GM12878 (cell line): ENCODE measurements around the gene KIAA1217. TPM values are rescaled to one million over a fixed set of nuclear protein-coding genes. Genes with fewer than 3 reads are reported as not detected.

Source experiments
- ATAC-seq: fragments of 200-7000 bp; cut with Tn5 transposase; 3 replicates; pipeline ENCODE4 v1.9.1; 2020; ENCODE audit warnings: mild to moderate bottlenecking, moderate library complexity
- BruUV-seq: library from RNA; stranded (reverse); fragments of 400-500 nt; replicated peaks from 2 replicates; lab custom pipeline; 2021; lab: Mats Ljungman, UMichigan
- CTCF ChIA-PET: fragments of 300-600 bp; sonication (Branson Sonifier 250); formaldehyde crosslinking; extraction: SDS; loops from one replicate; lab custom pipeline; 2021; ENCODE audit warnings: inconsistent platforms; lab: Yijun Ruan, JAX
- POLR2A ChIA-PET: fragments of 350-600 bp; formaldehyde crosslinking; extraction: SDS; loops from one replicate; lab custom pipeline; 2021; ENCODE audit warnings: inconsistent platforms; lab: Charles Lee
- RAD21 ChIA-PET: fragments of 300-600 bp; sonication (Branson Sonifier 250); formaldehyde crosslinking; loops from one replicate; lab custom pipeline; 2023; ENCODE audit warnings: antibody characterized with exemption; ENCODE audit not compliant: unreplicated experiment; lab: Charles Lee
- SMC1A ChIA-PET: fragments of 300-600 bp; sonication (Branson Sonifier 250); formaldehyde crosslinking; loops from one replicate; lab custom pipeline; 2023; ENCODE audit not compliant: unreplicated experiment, uncharacterized antibody; lab: Charles Lee
- DNase-seq: peaks from one replicate; pipeline ENCODE4 v3.0.0-alpha.2; 2011; ENCODE audit warnings: low read depth, low spot score
- FAIRE-seq: peaks from 3 replicates; lab custom pipeline; 2011; peaks lifted over from hg19 to GRCh38; lab: Jason Lieb, UNC
- H2AFZ ChIP-seq: 2 replicates; pipeline ENCODE4 v1.6.0; 2011; ENCODE audit warnings: low read depth, low read length, control low read depth; ENCODE audit not compliant: control insufficient read depth
- H3K27ac ChIP-seq: 2 replicates; pipeline ENCODE4 v1.5.1; 2011; ENCODE audit warnings: control low read depth; ENCODE audit not compliant: control insufficient read depth, insufficient read depth
- H3K27me3 ChIP-seq, 2 experiments: replicated peaks in 1 of 2; 2 replicates each; pipeline versions ENCODE4 v1.6.0 to v1.6.1; 2011; ENCODE audit warnings: low read length in 1 of 2; ENCODE audit not compliant: control insufficient read depth in 2 of 2, insufficient read depth in 2 of 2
- H3K36me3 ChIP-seq, 2 experiments: 2 replicates each; pipeline ENCODE4 v1.5.1; 2011; ENCODE audit warnings: low read length in 1 of 2; ENCODE audit not compliant: control insufficient read depth in 2 of 2, insufficient read depth in 2 of 2
- H3K4me1 ChIP-seq: 2 replicates; pipeline ENCODE4 v1.6.1; 2011; ENCODE audit warnings: mild to moderate bottlenecking, low read length, moderate library complexity, mixed read lengths; ENCODE audit not compliant: control insufficient read depth, insufficient read depth
- H3K4me2 ChIP-seq: 2 replicates; pipeline ENCODE4 v1.6.0; 2011; ENCODE audit warnings: control low read depth; ENCODE audit not compliant: control insufficient read depth, insufficient read depth
- H3K4me3 ChIP-seq: fragments of 200-600 bp; sonication (generic); 2 replicates; pipeline ENCODE4 v1.5.1; 2016
- H3K79me2 ChIP-seq: 2 replicates; pipeline ENCODE4 v1.6.0; 2011; ENCODE audit warnings: low read length; ENCODE audit not compliant: control insufficient read depth, insufficient read depth
- H3K9ac ChIP-seq: 2 replicates; pipeline ENCODE4 v1.8.0; 2011; ENCODE audit warnings: low read length, control low read depth, mixed read lengths; ENCODE audit not compliant: control insufficient read depth, insufficient read depth
- H3K9me3 ChIP-seq: replicated peaks from 3 replicates; pipeline ENCODE4 v1.5.1; 2011; ENCODE audit warnings: mild to moderate bottlenecking, low read length; ENCODE audit not compliant: control insufficient read depth, insufficient read depth
- H4K20me1 ChIP-seq: 2 replicates; pipeline ENCODE4 v1.6.0; 2011; ENCODE audit not compliant: control insufficient read depth, insufficient read depth
- ASH2L ChIP-seq: fragments of 300-600, 200-600 bp; sonication (generic); IDR thresholded peaks from 2 replicates; pipeline ENCODE4 v1.6.1; 2017; ENCODE audit warnings: low read depth, mild to moderate bottlenecking, borderline replicate concordance
- CEBPB ChIP-seq, 2 experiments: fragments of 150-350 bp in 1 of 2; IDR thresholded peaks; 2 replicates each; pipeline ENCODE4 v1.6.1; 2012 to 2014; ENCODE audit warnings: low read depth in 2 of 2, low read length in 2 of 2, borderline replicate concordance in 1 of 2, inconsistent platforms in 1 of 2
- EED ChIP-seq: sonication (generic); IDR thresholded peaks from 2 replicates; pipeline ENCODE4 v1.6.1; 2016; ENCODE audit warnings: antibody characterized with exemption, low read depth
- ESRRA ChIP-seq: IDR thresholded peaks from 2 replicates; pipeline ENCODE4 v1.6.1; 2012; ENCODE audit warnings: mild to moderate bottlenecking, low read length, improper control_type of control experiment
- IKZF1 ChIP-seq: fragments of 450-650 bp; conservative IDR thresholded peaks from 2 replicates; pipeline ENCODE4 v1.6.1; 2017; ENCODE audit warnings: antibody characterized with exemption, mild to moderate bottlenecking
- KLF5 ChIP-seq: fragments of 450-650 bp; IDR thresholded peaks from 2 replicates; pipeline ENCODE4 v1.6.1; 2014; ENCODE audit warnings: mild to moderate bottlenecking; ENCODE audit not compliant: partially characterized antibody
- MEF2A ChIP-seq: IDR thresholded peaks from 2 replicates; pipeline ENCODE4 v1.6.1; 2011; ENCODE audit warnings: low read depth, mild to moderate bottlenecking, low read length, moderate library complexity; ENCODE audit not compliant: insufficient read depth
- MXI1 ChIP-seq: fragments of 150-350 bp; IDR thresholded peaks from 2 replicates; pipeline ENCODE4 v1.6.1; 2011; ENCODE audit warnings: low read depth, mild to moderate bottlenecking, inconsistent platforms, low read length, improper control_type of control experiment
- RELB ChIP-seq: fragments of 450-650 bp; IDR thresholded peaks from 2 replicates; pipeline ENCODE4 v1.6.1; 2017; ENCODE audit warnings: low read depth, mild to moderate bottlenecking, moderate library complexity
- SMARCA5 ChIP-seq: fragments of 450-650 bp; IDR thresholded peaks from 2 replicates; pipeline ENCODE4 v1.6.1; 2017; ENCODE audit warnings: mild to moderate bottlenecking
- SREBF1 ChIP-seq: IDR thresholded peaks from 2 replicates; pipeline ENCODE4 v1.6.1; 2012; ENCODE audit warnings: mild to moderate bottlenecking, low read length
- SRF ChIP-seq, 2 experiments: IDR thresholded peaks; 2 replicates each; pipeline ENCODE4 v1.6.1; 2011; ENCODE audit warnings: low read depth in 2 of 2, low read length in 2 of 2, mild to moderate bottlenecking in 1 of 2, moderate library complexity in 1 of 2
- TAF1 ChIP-seq: IDR thresholded peaks from 2 replicates; pipeline ENCODE4 v1.6.1; 2011; ENCODE audit warnings: mild to moderate bottlenecking, low read depth, low read length, borderline replicate concordance
- ZBED1 ChIP-seq: IDR thresholded peaks from 2 replicates; pipeline ENCODE4 v1.6.1; 2016; ENCODE audit warnings: borderline replicate concordance
- WGBS: methylation state at CpG from one replicate; pipeline ENCODE4 v1.1.6; 2016; ENCODE audit warnings: low lambda C conversion rate; ENCODE audit not compliant: insufficient replicate concordance, insufficient coverage; ENCODE audit errors: missing lambda C conversion rate; 5-methylcytosine and 5-hydroxymethylcytosine counted together
- in situ Hi-C: fragments of 300-500 bp; cut with MboI; formaldehyde crosslinking; loops from 9 replicates; pipeline ENCODE4 v1.14.3; 2018; ENCODE audit warnings: mixed read lengths
- intact Hi-C: fragments of 100-400 bp; cut with micrococcal nuclease; formaldehyde crosslinking; loops from one replicate; pipeline ENCODE4 v1.14.2; 2022; ENCODE audit not compliant: unreplicated experiment
- polyA plus RNA-seq, 11 experiments: library from polyadenylated mRNA; depleted of rRNA in 4 of 11; unstranded in 6 of 11; stranded (reverse) in 5 of 11; fragments of >200 nt; fragmentation: Nextera tagmentation in 4 of 11; fragmentation: Illumina TruSeq in 1 of 11; extraction: Ambion mirVana in 4 of 11; extraction: Trizol in 1 of 11; gene quantifications; 1 replicate in 1 of 11; 2 replicates in 10 of 11; pipeline versions ENCODE4 v1.2.1 to v1.2.3, GENCODE V29; 2011 to 2016; ENCODE audit warnings: inconsistent platforms in 2 of 11, missing spikeins in 2 of 11, low read depth in 1 of 11
- total RNA-seq, 4 experiments: library from RNA; depleted of rRNA in 3 of 4; stranded (reverse); fragments of >200 nt in 3 of 4; fragmentation: Illumina TruSeq in 1 of 4; extraction: Trizol in 1 of 4; gene quantifications; 2 replicates each; pipeline versions ENCODE4 v1.2.1 to v1.2.3, GENCODE V29; 2013 to 2021
- TF ChIP-seq, protein P1 (sequence below): fragments of 450-650 bp; conservative IDR thresholded peaks from 2 replicates; pipeline ENCODE4 v1.6.1; 2017; ENCODE audit warnings: mild to moderate bottlenecking, moderate library complexity

Gene KIAA1217
- total and polyA plus RNA-seq, 10 of the 15 experiments (the other 5 are each of a cell fraction or from before 2014, with no cell fraction given): 0.57 to 3.8 (median 2.1) TPM

DNA sequence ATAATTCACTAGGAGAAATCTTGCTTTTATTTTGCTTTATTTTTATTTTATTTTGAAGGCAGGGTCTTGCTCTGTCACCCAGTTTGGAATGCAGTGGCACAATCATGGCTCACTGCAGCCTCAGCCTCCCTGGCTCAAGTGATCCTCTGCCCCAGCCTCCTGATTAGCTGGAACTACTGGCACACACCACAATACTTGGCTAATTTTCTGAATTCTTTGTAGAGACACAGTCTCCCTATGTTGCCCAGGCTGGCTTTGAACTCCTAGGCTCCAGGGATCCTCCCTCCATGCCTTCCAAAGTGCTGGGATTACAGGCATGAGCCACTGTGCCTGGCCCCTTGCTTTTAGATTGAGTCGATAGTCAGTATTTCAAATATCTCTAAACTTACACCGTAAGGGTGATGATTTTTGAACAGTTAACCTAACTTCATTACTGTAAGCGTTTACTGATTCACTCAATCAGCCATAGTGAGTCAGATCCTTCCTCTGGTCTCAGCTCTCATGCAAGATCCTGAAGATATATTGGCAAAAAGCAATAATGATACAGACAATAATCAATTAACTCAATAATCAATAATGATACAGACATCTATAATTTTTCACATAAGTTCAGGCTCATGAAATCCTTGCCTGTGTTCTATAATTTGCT lies 239.5 kb downstream of the KIAA1217 start:
- ChIA-PET POLR2A (no interaction called here), RAD21 (no interaction called here), SMC1A (interaction anchor here (1.2 kb wide), 1 partner anchor 12 kb away, joined by 3 read pairs; no protein-coding TSS in a partner anchor), CTCF (interaction anchor here (1.4 kb wide), 1 partner anchor 9 kb away, joined by 3 read pairs; no protein-coding TSS in a partner anchor)
- Histone ChIP-seq H4K20me1 (no peaks in the 10 kb centered on the region), H3K9me3 (no peaks in the 10 kb centered on the region; the same call in 2 of the 3 replicates), H2AFZ (no peak overlapping the region), H3K79me2 (no peaks in the 10 kb centered on the region), H3K27me3 (no peaks in the 10 kb centered on the region), H3K4me3 (no peak overlapping the region), H3K36me3 (no peaks in the 10 kb centered on the region), H3K4me1 (peaks cover 8% of the 10 kb centered on the region; the same call in 1 of the 2 replicates), H3K9ac (no peak overlapping the region), H3K4me2 (no peak overlapping the region), H3K27ac (no peak overlapping the region)
- TF ChIP-seq IKZF1 (no peak), MXI1 (no peak), SMARCA5 (no peak), SRF (IDR thresholded peaks at IDR 0.05; ENCODE audit: low read depth in 2 of 2, low read length in 2 of 2) (no peak), ASH2L (no peak), SREBF1 (no peak), RELB (no peak), TAF1 (no peak), CEBPB (IDR thresholded peaks at IDR 0.05; ENCODE audit: borderline replicate concordance in 1 of 2, low read depth in 2 of 2, low read length in 2 of 2) (no peak), MEF2A (no peak), ZBED1 (no peak), EED (no peak), KLF5 (no peak), ESRRA (no peak)
- TF ChIP-seq, protein P1, sequence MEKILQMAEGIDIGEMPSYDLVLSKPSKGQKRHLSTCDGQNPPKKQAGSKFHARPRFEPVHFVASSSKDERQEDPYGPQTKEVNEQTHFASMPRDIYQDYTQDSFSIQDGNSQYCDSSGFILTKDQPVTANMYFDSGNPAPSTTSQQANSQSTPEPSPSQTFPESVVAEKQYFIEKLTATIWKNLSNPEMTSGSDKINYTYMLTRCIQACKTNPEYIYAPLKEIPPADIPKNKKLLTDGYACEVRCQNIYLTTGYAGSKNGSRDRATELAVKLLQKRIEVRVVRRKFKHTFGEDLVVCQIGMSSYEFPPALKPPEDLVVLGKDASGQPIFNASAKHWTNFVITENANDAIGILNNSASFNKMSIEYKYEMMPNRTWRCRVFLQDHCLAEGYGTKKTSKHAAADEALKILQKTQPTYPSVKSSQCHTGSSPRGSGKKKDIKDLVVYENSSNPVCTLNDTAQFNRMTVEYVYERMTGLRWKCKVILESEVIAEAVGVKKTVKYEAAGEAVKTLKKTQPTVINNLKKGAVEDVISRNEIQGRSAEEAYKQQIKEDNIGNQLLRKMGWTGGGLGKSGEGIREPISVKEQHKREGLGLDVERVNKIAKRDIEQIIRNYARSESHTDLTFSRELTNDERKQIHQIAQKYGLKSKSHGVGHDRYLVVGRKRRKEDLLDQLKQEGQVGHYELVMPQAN: no peak
- intact Hi-C loops (no loop called here), in situ Hi-C loops (no loop called here)
- ATAC-seq (no peak), FAIRE-seq (no peak), DNase-seq (no peak)
- BruUV-seq: no TSS peak
- 12% methylated on average over 3 of the region's 3 CpGs for WGBS
